K562 (cell line): ENCODE data around the gene ZP3.

Experiments used
- MECOM ChIP-seq: fragments of 250-450 bp; sonication (Bioruptor Pico); IDR thresholded peaks from 2 replicates; pipeline ENCODE4 v1.8.0; 2022; ENCODE audit warnings: inconsistent platforms
- POLR2A ChIP-seq: fragments of 450-650 bp; conservative IDR thresholded peaks from 2 replicates; pipeline ENCODE4 v1.6.1; 2016
- SIN3A ChIP-seq, 2 experiments: fragments of 150-350 bp in 1 of 2; IDR thresholded peaks; 2 replicates each; pipeline ENCODE4 v1.6.1; 2011 to 2016; ENCODE audit warnings: borderline replicate concordance in 2 of 2, low read depth in 2 of 2, low read length in 2 of 2, mild to moderate bottlenecking in 2 of 2, moderate library complexity in 2 of 2; ENCODE audit not compliant: control insufficient read depth in 1 of 2
- TCF3 ChIP-seq: sonication (generic); formaldehyde crosslinking; IDR thresholded peaks from 2 replicates; pipeline ENCODE4 v1.4.0; 2020; ENCODE audit warnings: mild to moderate bottlenecking, missing genetic modification reagents
- ZBTB2 ChIP-seq: fragments of 450-650 bp; IDR thresholded peaks from 2 replicates; pipeline ENCODE4 v1.6.1; 2016; ENCODE audit warnings: antibody characterized with exemption
- ZFP36 ChIP-seq: fragments of 150-350 bp; IDR thresholded peaks from 2 replicates; pipeline ENCODE4 v1.6.1; 2018; ENCODE audit warnings: low read length, low read depth; ENCODE audit not compliant: partially characterized antibody
- ZNF134 ChIP-seq: fragments of 250-450 bp; sonication (Bioruptor Pico); conservative IDR thresholded peaks from 2 replicates; pipeline ENCODE4 v1.4.0; 2020
- TF ChIP-seq, protein P1 (sequence below), 2 experiments: IDR thresholded peaks; 2 replicates each; pipeline ENCODE4 v1.6.1; 2012; ENCODE audit warnings: improper control_type of control experiment in 2 of 2, low read depth in 2 of 2, low read length in 2 of 2, borderline replicate concordance in 1 of 2
- TF ChIP-seq, protein P2 (sequence below), 3 experiments: IDR thresholded peaks in 2 of 3; conservative IDR thresholded peaks in 1 of 3; 2 replicates each; pipeline ENCODE4 v1.5.1; 2011 to 2012; ENCODE audit warnings: low read length in 3 of 3, mild to moderate bottlenecking in 3 of 3, control low read depth in 2 of 3, improper control_type of control experiment in 1 of 3, inconsistent platforms in 1 of 3, low read depth in 1 of 3, mixed read lengths in 1 of 3, moderate library complexity in 1 of 3; ENCODE audit not compliant: insufficient read depth in 2 of 3
- TF ChIP-seq, protein P3 (sequence below): fragments of 250-450 bp; sonication (Bioruptor Pico); IDR thresholded peaks from 2 replicates; pipeline ENCODE4 v1.5.0; 2020; ENCODE audit warnings: mild to moderate bottlenecking
- TF ChIP-seq, protein P4 (sequence below): fragments of 450-650 bp; IDR thresholded peaks from 2 replicates; pipeline ENCODE4 v1.6.1; 2014; ENCODE audit warnings: low read depth, mild to moderate bottlenecking, moderate library complexity, borderline replicate concordance

GRCh38 chr7:76386691-76387260, 38.0 kb upstream of the ZP3 start:
- TF ChIP-seq, protein P1, sequence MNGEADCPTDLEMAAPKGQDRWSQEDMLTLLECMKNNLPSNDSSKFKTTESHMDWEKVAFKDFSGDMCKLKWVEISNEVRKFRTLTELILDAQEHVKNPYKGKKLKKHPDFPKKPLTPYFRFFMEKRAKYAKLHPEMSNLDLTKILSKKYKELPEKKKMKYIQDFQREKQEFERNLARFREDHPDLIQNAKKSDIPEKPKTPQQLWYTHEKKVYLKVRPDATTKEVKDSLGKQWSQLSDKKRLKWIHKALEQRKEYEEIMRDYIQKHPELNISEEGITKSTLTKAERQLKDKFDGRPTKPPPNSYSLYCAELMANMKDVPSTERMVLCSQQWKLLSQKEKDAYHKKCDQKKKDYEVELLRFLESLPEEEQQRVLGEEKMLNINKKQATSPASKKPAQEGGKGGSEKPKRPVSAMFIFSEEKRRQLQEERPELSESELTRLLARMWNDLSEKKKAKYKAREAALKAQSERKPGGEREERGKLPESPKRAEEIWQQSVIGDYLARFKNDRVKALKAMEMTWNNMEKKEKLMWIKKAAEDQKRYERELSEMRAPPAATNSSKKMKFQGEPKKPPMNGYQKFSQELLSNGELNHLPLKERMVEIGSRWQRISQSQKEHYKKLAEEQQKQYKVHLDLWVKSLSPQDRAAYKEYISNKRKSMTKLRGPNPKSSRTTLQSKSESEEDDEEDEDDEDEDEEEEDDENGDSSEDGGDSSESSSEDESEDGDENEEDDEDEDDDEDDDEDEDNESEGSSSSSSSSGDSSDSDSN (IDR thresholded peaks at IDR 0.05; ENCODE audit: borderline replicate concordance in 1 of 2, low read depth in 2 of 2, low read length in 2 of 2): no peak
- TF ChIP-seq ZBTB2 (no peak), POLR2A (no peak), ZNF134 (no peak), SIN3A (IDR thresholded peaks at IDR 0.05; ENCODE audit: borderline replicate concordance in 2 of 2, control insufficient read depth in 1 of 2, low read depth in 2 of 2, low read length in 2 of 2) (no peak), MECOM (CRISPR knock-in tag) (no peak), TCF3 (no peak), ZFP36 (no peak)
- TF ChIP-seq, protein P2, sequence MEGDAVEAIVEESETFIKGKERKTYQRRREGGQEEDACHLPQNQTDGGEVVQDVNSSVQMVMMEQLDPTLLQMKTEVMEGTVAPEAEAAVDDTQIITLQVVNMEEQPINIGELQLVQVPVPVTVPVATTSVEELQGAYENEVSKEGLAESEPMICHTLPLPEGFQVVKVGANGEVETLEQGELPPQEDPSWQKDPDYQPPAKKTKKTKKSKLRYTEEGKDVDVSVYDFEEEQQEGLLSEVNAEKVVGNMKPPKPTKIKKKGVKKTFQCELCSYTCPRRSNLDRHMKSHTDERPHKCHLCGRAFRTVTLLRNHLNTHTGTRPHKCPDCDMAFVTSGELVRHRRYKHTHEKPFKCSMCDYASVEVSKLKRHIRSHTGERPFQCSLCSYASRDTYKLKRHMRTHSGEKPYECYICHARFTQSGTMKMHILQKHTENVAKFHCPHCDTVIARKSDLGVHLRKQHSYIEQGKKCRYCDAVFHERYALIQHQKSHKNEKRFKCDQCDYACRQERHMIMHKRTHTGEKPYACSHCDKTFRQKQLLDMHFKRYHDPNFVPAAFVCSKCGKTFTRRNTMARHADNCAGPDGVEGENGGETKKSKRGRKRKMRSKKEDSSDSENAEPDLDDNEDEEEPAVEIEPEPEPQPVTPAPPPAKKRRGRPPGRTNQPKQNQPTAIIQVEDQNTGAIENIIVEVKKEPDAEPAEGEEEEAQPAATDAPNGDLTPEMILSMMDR (IDR thresholded peaks at IDR 0.05 in 2 of 3, conservative IDR thresholded peaks at IDR 0.05 in 1 of 3; ENCODE audit: insufficient read depth in 2 of 3, low read depth in 1 of 3, low read length in 3 of 3): no peak
- TF ChIP-seq, protein P3, sequence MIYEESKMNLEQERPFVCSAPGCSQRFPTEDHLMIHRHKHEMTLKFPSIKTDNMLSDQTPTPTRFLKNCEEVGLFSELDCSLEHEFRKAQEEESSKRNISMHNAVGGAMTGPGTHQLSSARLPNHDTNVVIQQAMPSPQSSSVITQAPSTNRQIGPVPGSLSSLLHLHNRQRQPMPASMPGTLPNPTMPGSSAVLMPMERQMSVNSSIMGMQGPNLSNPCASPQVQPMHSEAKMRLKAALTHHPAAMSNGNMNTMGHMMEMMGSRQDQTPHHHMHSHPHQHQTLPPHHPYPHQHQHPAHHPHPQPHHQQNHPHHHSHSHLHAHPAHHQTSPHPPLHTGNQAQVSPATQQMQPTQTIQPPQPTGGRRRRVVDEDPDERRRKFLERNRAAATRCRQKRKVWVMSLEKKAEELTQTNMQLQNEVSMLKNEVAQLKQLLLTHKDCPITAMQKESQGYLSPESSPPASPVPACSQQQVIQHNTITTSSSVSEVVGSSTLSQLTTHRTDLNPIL (CRISPR knock-in tag): no peak
- TF ChIP-seq, protein P4, sequence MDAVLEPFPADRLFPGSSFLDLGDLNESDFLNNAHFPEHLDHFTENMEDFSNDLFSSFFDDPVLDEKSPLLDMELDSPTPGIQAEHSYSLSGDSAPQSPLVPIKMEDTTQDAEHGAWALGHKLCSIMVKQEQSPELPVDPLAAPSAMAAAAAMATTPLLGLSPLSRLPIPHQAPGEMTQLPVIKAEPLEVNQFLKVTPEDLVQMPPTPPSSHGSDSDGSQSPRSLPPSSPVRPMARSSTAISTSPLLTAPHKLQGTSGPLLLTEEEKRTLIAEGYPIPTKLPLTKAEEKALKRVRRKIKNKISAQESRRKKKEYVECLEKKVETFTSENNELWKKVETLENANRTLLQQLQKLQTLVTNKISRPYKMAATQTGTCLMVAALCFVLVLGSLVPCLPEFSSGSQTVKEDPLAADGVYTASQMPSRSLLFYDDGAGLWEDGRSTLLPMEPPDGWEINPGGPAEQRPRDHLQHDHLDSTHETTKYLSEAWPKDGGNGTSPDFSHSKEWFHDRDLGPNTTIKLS: no peak
